Neural progenitor cell (in vitro differentiated cells): ENCODE measurements around the gene CHFR. TPM values are rescaled to one million over a fixed set of nuclear protein-coding genes. Genes with fewer than 3 reads are reported as not detected.
A peak's percentile ranks its signal among the peaks of the same experiment; 100 is the strongest.

Source experiments
- DNase-seq: peaks from one replicate; pipeline ENCODE4 v3.0.0-alpha.2; 2016; ENCODE audit warnings: low spot score
- H2AFZ ChIP-seq: fragments of 200-600 bp; sonication (generic); replicated peaks from 2 replicates; pipeline ENCODE4 v1.6.1; 2016; ENCODE audit warnings: antibody characterized with exemption
- H3F3A ChIP-seq: fragments of 200-600 bp; sonication (generic); 2 replicates; pipeline ENCODE4 v1.6.1; 2016; ENCODE audit warnings: antibody characterized with exemption, low read depth
- H3K27ac ChIP-seq: fragments of 200-600 bp; sonication (generic); 2 replicates; pipeline ENCODE4 v1.5.1; 2016; ENCODE audit warnings: mild to moderate bottlenecking
- H3K27me3 ChIP-seq: fragments of 200-600 bp; sonication (generic); 2 replicates; pipeline ENCODE4 v1.6.1; 2016; ENCODE audit warnings: mild to moderate bottlenecking, moderate library complexity
- H3K36me3 ChIP-seq: fragments of 200-600 bp; sonication (generic); 2 replicates; pipeline ENCODE4 v1.5.1; 2016
- H3K4me1 ChIP-seq: fragments of 200-600 bp; sonication (generic); 2 replicates; pipeline ENCODE4 v1.6.1; 2016; ENCODE audit warnings: mixed run types
- H3K4me2 ChIP-seq: fragments of 200-600 bp; sonication (generic); 2 replicates; pipeline ENCODE4 v1.6.1; 2016
- H3K4me3 ChIP-seq: fragments of 200-600 bp; sonication (generic); 2 replicates; pipeline ENCODE4 v1.5.1; 2016
- H3K79me2 ChIP-seq: fragments of 200-600 bp; sonication (generic); 2 replicates; pipeline ENCODE4 v1.6.1; 2016; ENCODE audit warnings: low read depth
- H3K9ac ChIP-seq: fragments of 200-600 bp; sonication (generic); 2 replicates; pipeline ENCODE4 v1.6.1; 2016
- H3K9me3 ChIP-seq: fragments of 200-600 bp; sonication (generic); 2 replicates; pipeline ENCODE4 v1.5.1; 2016; ENCODE audit warnings: low read depth
- H4K20me1 ChIP-seq: fragments of 200-600 bp; sonication (generic); 2 replicates; pipeline ENCODE4 v1.6.1; 2016; ENCODE audit warnings: low read depth
- H3K27ac Mint-ChIP-seq: 3 replicates; pipeline ENCODE4 v1.8.0; 2021; ENCODE audit warnings: mixed read lengths
- H3K27me3 Mint-ChIP-seq: 2 replicates; pipeline ENCODE4 v1.8.0; 2022; ENCODE audit warnings: low read depth, mild to moderate bottlenecking, inconsistent platforms, moderate library complexity, mixed read lengths; ENCODE audit not compliant: insufficient read depth
- H3K36me3 Mint-ChIP-seq: 3 replicates; pipeline ENCODE4 v1.8.0; 2021; ENCODE audit warnings: mixed read lengths
- H3K4me1 Mint-ChIP-seq: 3 replicates; pipeline ENCODE4 v1.8.0; 2021; ENCODE audit warnings: mixed read lengths
- H3K4me3 Mint-ChIP-seq: 3 replicates; pipeline ENCODE4 v1.8.0; 2021; ENCODE audit warnings: mild to moderate bottlenecking, moderate library complexity, mixed read lengths
- H3K9me3 Mint-ChIP-seq: 3 replicates; pipeline ENCODE4 v1.8.0; 2020; ENCODE audit warnings: mixed read lengths
- EZH2 ChIP-seq: fragments of 200-600 bp; sonication (generic); IDR thresholded peaks from 2 replicates; pipeline ENCODE4 v1.6.1; 2017; ENCODE audit warnings: antibody characterized with exemption, mild to moderate bottlenecking, moderate library complexity
- EZH2phosphoT487 ChIP-seq: fragments of 200-600 bp; sonication (generic); IDR thresholded peaks from 2 replicates; pipeline ENCODE4 v1.6.1; 2017; ENCODE audit warnings: antibody characterized with exemption
- total RNA-seq: library from RNA; depleted of rRNA; stranded (reverse); fragments of >200 nt; gene quantifications from 2 replicates; pipeline ENCODE4 v1.2.3, GENCODE V29; 2015; ENCODE audit warnings: low replicate concordance
- TF ChIP-seq, protein P1 (sequence below): fragments of 200-600 bp; sonication (generic); IDR thresholded peaks from 2 replicates; pipeline ENCODE4 v1.5.1; 2017; ENCODE audit warnings: antibody characterized with exemption, mild to moderate bottlenecking

CHFR gene
- total RNA-seq, 1 donor from 2014 or later = 25.6 TPM

DNA sequence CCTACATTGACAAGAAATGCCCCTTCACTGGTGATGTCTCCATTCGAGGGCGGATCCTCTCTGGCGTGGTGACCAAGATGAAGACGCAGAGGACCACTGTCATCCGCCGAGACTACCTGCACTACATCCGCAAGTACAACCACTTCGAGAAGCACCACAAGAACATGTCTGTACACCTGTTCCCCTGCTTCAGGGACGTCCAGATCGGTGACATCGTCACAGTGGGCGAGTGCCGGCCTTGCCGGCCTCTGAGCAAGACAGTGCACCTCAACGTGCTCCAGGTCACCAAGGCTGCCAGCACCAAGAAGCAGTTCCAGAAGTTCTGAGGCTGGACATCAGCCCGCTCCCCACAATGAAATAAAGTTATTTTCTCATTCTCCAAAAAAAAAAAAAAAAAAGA is 61.5 kb downstream of the CHFR start:
- Mint-ChIP-seq H3K27me3 (peaks cover 3% of the 10 kb centered on the region), H3K27ac (no peak overlapping the region), H3K9me3 (no peaks in the 10 kb centered on the region), H3K36me3 (peaks cover 19% of the 10 kb centered on the region), H3K4me1 (peaks cover 14% of the 10 kb centered on the region), H3K4me3 (peak overlapping the region; percentile 63)
- Histone ChIP-seq H3K79me2 (peaks cover 38% of the 10 kb centered on the region), H3K27me3 (no peaks in the 10 kb centered on the region), H4K20me1 (peaks cover 6% of the 10 kb centered on the region), H3F3A (peaks cover 9% of the 10 kb centered on the region), H3K4me2 (no peak overlapping the region), H3K9ac (no peak overlapping the region), H3K9me3 (no peaks in the 10 kb centered on the region), H3K27ac (no peak overlapping the region), H2AFZ (no peak overlapping the region), H3K4me1 (no peaks in the 10 kb centered on the region), H3K4me3 (no peak overlapping the region), H3K36me3 (no peaks in the 10 kb centered on the region)
- no peak for TF ChIP-seq EZH2
- TF ChIP-seq, protein P1, sequence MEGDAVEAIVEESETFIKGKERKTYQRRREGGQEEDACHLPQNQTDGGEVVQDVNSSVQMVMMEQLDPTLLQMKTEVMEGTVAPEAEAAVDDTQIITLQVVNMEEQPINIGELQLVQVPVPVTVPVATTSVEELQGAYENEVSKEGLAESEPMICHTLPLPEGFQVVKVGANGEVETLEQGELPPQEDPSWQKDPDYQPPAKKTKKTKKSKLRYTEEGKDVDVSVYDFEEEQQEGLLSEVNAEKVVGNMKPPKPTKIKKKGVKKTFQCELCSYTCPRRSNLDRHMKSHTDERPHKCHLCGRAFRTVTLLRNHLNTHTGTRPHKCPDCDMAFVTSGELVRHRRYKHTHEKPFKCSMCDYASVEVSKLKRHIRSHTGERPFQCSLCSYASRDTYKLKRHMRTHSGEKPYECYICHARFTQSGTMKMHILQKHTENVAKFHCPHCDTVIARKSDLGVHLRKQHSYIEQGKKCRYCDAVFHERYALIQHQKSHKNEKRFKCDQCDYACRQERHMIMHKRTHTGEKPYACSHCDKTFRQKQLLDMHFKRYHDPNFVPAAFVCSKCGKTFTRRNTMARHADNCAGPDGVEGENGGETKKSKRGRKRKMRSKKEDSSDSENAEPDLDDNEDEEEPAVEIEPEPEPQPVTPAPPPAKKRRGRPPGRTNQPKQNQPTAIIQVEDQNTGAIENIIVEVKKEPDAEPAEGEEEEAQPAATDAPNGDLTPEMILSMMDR = no peak
- TF ChIP-seq EZH2phosphoT487 = no peak
- DNase-seq = no peak

DNA sequence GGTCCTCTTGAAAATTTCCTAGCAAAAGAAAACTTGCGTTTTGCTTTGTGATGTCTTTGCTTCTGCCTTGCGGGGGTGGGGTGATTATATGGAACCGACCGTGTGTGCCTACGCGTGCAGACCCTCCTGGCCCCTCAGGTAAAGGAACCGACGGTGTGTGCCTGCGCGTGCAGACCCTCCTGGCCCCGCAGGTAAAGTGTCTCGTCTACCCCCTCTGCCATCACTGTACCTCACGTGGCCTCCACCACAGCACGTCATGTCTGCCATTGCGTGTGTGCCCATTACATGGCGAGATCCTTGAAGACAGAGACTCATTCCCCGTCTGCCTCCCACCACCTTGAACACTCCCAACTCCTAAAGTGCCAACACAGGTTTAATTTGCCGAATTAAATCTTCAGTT is 62.3 kb downstream of the CHFR start:
- Histone ChIP-seq H3K27ac (no peak overlapping the region), H3K4me1 (no peaks in the 10 kb centered on the region), H2AFZ (no peak overlapping the region), H3K4me2 (no peak overlapping the region), H3K9me3 (no peaks in the 10 kb centered on the region), H3K79me2 (peaks cover 38% of the 10 kb centered on the region), H3K27me3 (no peaks in the 10 kb centered on the region), H3K9ac (no peak overlapping the region), H3F3A (peaks cover 9% of the 10 kb centered on the region), H3K36me3 (no peaks in the 10 kb centered on the region), H4K20me1 (peaks cover 6% of the 10 kb centered on the region), H3K4me3 (no peak overlapping the region)
- H3K27ac Mint-ChIP-seq = no peak overlapping the region
- peaks cover 3% of the 10 kb centered on the region for H3K27me3 Mint-ChIP-seq
- H3K4me1 Mint-ChIP-seq = peaks cover 14% of the 10 kb centered on the region
- TF ChIP-seq, protein P1 = no peak
- TF ChIP-seq EZH2phosphoT487 = no peak
- TF ChIP-seq EZH2 = no peak
- no peak overlapping the region for H3K4me3 Mint-ChIP-seq
- H3K9me3 Mint-ChIP-seq = no peaks in the 10 kb centered on the region
- no peak for DNase-seq
- peaks cover 19% of the 10 kb centered on the region for H3K36me3 Mint-ChIP-seq

DNA sequence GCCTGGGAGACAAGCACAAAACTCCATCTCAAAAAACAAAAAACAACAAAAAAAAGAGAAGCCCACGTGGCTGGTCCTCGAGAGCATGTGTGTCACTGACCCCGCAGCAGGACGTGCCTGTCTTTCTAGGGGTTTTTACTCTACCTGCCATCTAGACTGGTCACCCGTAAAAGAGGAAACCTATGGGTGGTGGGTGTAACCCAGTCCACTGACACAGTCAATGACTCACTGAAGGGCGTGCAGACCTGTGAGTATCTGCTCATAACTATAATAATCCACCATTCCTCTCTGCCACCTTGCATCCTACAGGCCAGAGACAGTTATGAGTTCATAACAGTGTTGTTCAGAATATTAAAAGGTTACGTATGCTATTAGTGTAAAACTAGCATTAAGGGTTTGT is 63.4 kb downstream of the CHFR start:
- peaks cover 38% of the 10 kb centered on the region for H3K79me2 ChIP-seq
- H4K20me1 ChIP-seq = peaks cover 6% of the 10 kb centered on the region
- H3K27me3 ChIP-seq = no peaks in the 10 kb centered on the region
- TF ChIP-seq, protein P1 = no peak
- no peak for TF ChIP-seq EZH2phosphoT487
- TF ChIP-seq EZH2 = no peak
- no peak overlapping the region for H3K4me2 ChIP-seq
- H3K27me3 Mint-ChIP-seq = peaks cover 3% of the 10 kb centered on the region
- no peak for DNase-seq
- H3K4me3 Mint-ChIP-seq = no peak overlapping the region
- H3K9me3 Mint-ChIP-seq = no peaks in the 10 kb centered on the region
- H3K4me1 ChIP-seq = no peaks in the 10 kb centered on the region
- no peak overlapping the region for H3K4me3 ChIP-seq
- H3K4me1 Mint-ChIP-seq = peaks cover 10% of the 10 kb centered on the region
- peaks cover 15% of the 10 kb centered on the region for H3K36me3 Mint-ChIP-seq
- no peak overlapping the region for H3K27ac ChIP-seq
- H3K36me3 ChIP-seq = no peaks in the 10 kb centered on the region
- no peaks in the 10 kb centered on the region for H3K9me3 ChIP-seq
- no peak overlapping the region for H2AFZ ChIP-seq
- H3K9ac ChIP-seq = no peak overlapping the region
- no peak overlapping the region for H3K27ac Mint-ChIP-seq
- H3F3A ChIP-seq = no peaks in the 10 kb centered on the region
